ENCODE data around the gene CELF2.

GRCh38 chr10:11176746-11177145 is 159.1 kb downstream of the CELF2 start:
- TF ChIP-seq CTCF (conservative IDR thresholded peaks at IDR 0.05; ENCODE audit: low read depth, low read length) (no peak), EZH2 (IDR thresholded peaks at IDR 0.05; ENCODE audit: borderline replicate concordance, low read depth, low read length, poor library complexity, severe bottlenecking) (no peak)
